A673 (cell line): ENCODE data around the gene NTRK1.

Experiments used
- CTCF ChIP-seq: fragments of 300-800, 200-600 bp; sonication (generic); conservative IDR thresholded peaks from 2 replicates; pipeline ENCODE4 v1.5.1; 2017; ENCODE audit warnings: low read depth, mild to moderate bottlenecking, antibody characterized with exemption, low read length, moderate library complexity, mixed read lengths
- EZH2 ChIP-seq: fragments of 200-600 bp; sonication (generic); IDR thresholded peaks from 2 replicates; pipeline ENCODE4 v1.6.1; 2017; ENCODE audit warnings: borderline replicate concordance, low read depth, mild to moderate bottlenecking, mixed read lengths, antibody characterized with exemption, low read length; ENCODE audit not compliant: poor library complexity, severe bottlenecking

- TF ChIP-seq CTCF (peak; percentile 91), EZH2 (no peak)
Observed at GRCh38 chr1:156889802-156890580, 29.3 kb downstream of the NTRK1 start.
